GM12892 (cell line): ENCODE results near the gene ADARB2.

Experiments
- POLR2A ChIP-seq: IDR thresholded peaks from 2 replicates; pipeline ENCODE4 v1.6.1; 2011; ENCODE audit warnings: low read depth, low read length, control low read depth
- POLR2AphosphoS5 ChIP-seq: IDR thresholded peaks from 2 replicates; pipeline ENCODE4 v1.6.1; 2011; ENCODE audit warnings: low read depth, low read length, control low read depth
- TAF1 ChIP-seq: IDR thresholded peaks from 2 replicates; pipeline ENCODE4 v1.6.1; 2011; ENCODE audit warnings: low read depth, mild to moderate bottlenecking, control low read depth, low read length, borderline replicate concordance

GRCh38 chr10:1752153-1752552 is 14.8 kb upstream of the ADARB2 start:
- no peak for TF ChIP-seq POLR2A
- no peak for TF ChIP-seq TAF1
- no peak for TF ChIP-seq POLR2AphosphoS5
